Tibial nerve (tissue), 4 donors: ENCODE measurements around the gene GGTA1. TPM values are rescaled to one million over a fixed set of nuclear protein-coding genes. Genes with fewer than 3 reads are reported as not detected.
A peak's percentile ranks its signal among the peaks of the same experiment; 100 is the strongest.

Experiments
- DNase-seq, 2 donors: peaks; one replicate each; pipeline ENCODE4 v3.0.0-alpha.2; 2019; ENCODE audit warnings: low spot score in 2 of 2
- H3K27ac ChIP-seq, 4 donors: fragments of 200-600 bp; sonication (generic) in 3 of 4; one replicate each; pipeline ENCODE4 v1.5.1; 2017 to 2019; ENCODE audit warnings: mild to moderate bottlenecking in 1 of 4
- H3K27me3 ChIP-seq, 2 donors: fragments of 200-600 bp; sonication (generic) in 1 of 2; one replicate each; pipeline versions ENCODE4 v1.5.1 to v1.6.0; 2017 to 2019
- H3K36me3 ChIP-seq, 3 donors: fragments of 200-600 bp; sonication (generic); one replicate each; pipeline ENCODE4 v1.5.1; 2018 to 2019
- H3K4me1 ChIP-seq, 4 donors: fragments of 200-600 bp; sonication (generic) in 3 of 4; one replicate each; pipeline ENCODE4 v1.5.1; 2017 to 2019
- H3K4me3 ChIP-seq, 4 donors: fragments of 200-600 bp; sonication (generic) in 3 of 4; one replicate each; pipeline ENCODE4 v1.5.1; 2017 to 2019; ENCODE audit warnings: mild to moderate bottlenecking in 1 of 4, moderate library complexity in 1 of 4
- H3K9me3 ChIP-seq, 4 donors: fragments of 200-600 bp; sonication (generic) in 3 of 4; one replicate each; pipeline ENCODE4 v1.5.1; 2017 to 2019
- EP300 ChIP-seq, 2 donors: sonication (generic); formaldehyde crosslinking; IDR thresholded peaks; one replicate each; pipeline ENCODE4 v1.6.1; 2017; ENCODE audit warnings: antibody characterized with exemption in 2 of 2, mild to moderate bottlenecking in 1 of 2
- POLR2A ChIP-seq, 2 donors: fragments of 450-650 bp; IDR thresholded peaks; one replicate each; pipeline ENCODE4 v1.6.1; 2017; ENCODE audit warnings: antibody characterized with exemption in 2 of 2, mild to moderate bottlenecking in 2 of 2, moderate library complexity in 2 of 2
- WGBS, 2 donors: methylation state at CpG; one replicate each; pipeline ENCODE4 v1.1.5; 2018; 5-methylcytosine and 5-hydroxymethylcytosine counted together
- total RNA-seq, 4 donors: library from RNA; depleted of rRNA; stranded (reverse); fragments of >200 nt; gene quantifications; one replicate each; pipeline ENCODE4 v1.1.0, GENCODE V29; 2016
- TF ChIP-seq, protein P1 (sequence below), 5 experiments: fragments of 200-600 bp in 3 of 5; fragments of 450-650 bp in 2 of 5; sonication (generic) in 3 of 5; IDR thresholded peaks; one replicate each; pipeline ENCODE4 v1.5.1; 2016 to 2019; ENCODE audit warnings: antibody characterized with exemption in 5 of 5, mild to moderate bottlenecking in 3 of 5, moderate library complexity in 2 of 5

Gene GGTA1
- total RNA-seq, 4 donors from 2014 or later, result 6.5 to 15.5 (median 10.3) TPM

DNA sequence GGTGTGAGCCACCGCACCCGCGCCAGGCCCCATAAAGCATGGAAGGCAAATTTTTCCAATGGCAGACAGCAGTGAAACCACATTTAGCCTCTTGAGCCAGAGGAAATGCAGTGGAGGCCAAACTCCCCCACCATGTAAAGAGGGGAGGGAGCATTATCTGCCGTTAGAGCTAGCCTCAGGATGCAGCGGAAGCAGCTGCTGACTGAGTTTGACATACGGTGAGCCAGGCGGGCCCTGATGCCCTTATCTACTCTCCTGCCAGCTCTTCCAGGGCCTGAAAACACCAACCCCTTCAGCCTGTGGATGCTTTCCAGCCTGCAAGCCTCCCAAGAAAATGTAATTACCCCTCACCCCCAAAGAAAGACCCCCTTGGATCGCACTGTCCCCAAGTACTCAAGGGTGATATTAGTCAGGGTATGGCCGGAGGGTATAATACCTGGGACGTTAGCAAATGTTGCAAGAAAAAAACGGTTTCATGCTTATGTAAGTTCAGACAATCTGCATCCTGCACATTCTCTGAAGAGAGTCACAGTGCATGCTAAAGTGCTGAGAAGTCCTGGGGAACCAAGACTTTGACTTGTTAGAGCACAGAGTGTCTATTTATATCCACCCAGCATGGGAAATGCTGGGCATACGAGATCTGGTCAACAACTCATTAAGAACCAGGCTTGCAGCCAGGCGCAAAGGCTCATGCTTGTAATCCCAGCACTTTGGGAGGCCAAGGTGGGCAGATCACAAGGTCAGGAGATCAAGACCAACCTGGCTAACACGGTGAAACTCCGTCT, 11.3 kb upstream of the GGTA1 start:
- Histone ChIP-seq H3K4me1 (no peaks in the 10 kb centered on the region), H3K4me3 (no peak overlapping the region), H3K27me3 (no peaks in the 10 kb centered on the region), H3K27ac (no peak overlapping the region), H3K36me3 (no peaks in the 10 kb centered on the region), H3K9me3 (no peaks in the 10 kb centered on the region)
- 67 to 73% methylated on average over 15 of the region's 15 CpGs for WGBS, 2 donors
- no peak for DNase-seq
- no peak for TF ChIP-seq EP300 (IDR thresholded peaks at IDR 0.05)
- TF ChIP-seq POLR2A (IDR thresholded peaks at IDR 0.05), result no peak
- TF ChIP-seq, protein P1, sequence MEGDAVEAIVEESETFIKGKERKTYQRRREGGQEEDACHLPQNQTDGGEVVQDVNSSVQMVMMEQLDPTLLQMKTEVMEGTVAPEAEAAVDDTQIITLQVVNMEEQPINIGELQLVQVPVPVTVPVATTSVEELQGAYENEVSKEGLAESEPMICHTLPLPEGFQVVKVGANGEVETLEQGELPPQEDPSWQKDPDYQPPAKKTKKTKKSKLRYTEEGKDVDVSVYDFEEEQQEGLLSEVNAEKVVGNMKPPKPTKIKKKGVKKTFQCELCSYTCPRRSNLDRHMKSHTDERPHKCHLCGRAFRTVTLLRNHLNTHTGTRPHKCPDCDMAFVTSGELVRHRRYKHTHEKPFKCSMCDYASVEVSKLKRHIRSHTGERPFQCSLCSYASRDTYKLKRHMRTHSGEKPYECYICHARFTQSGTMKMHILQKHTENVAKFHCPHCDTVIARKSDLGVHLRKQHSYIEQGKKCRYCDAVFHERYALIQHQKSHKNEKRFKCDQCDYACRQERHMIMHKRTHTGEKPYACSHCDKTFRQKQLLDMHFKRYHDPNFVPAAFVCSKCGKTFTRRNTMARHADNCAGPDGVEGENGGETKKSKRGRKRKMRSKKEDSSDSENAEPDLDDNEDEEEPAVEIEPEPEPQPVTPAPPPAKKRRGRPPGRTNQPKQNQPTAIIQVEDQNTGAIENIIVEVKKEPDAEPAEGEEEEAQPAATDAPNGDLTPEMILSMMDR (IDR thresholded peaks at IDR 0.05), result no peak

DNA sequence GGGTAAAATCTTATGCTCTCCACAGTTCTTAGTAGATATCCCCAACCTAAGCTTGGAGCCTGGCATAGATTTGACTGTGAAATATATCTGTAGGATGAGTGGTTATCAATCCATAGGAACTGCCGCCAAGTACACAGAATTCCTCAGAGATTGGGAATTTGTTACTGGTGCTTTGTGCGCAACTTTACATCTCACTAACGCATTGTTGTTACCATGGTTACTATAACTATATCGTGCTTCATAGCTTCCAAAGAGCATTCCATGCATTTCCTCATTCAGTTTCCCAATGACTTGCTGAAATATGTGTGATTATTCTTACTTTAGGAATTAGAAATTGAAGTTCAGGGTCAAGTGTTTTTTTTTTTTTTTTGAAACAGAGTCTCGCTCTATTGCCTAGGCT, 9.5 kb upstream of the GGTA1 start:
- H3K4me3 ChIP-seq, result no peak overlapping the region
- H3K27me3 ChIP-seq, result no peaks in the 10 kb centered on the region
- 83 to 91% methylated on average over 5 of the region's 5 CpGs for WGBS, 2 donors
- no peak for DNase-seq
- no peaks in the 10 kb centered on the region for H3K4me1 ChIP-seq
- no peaks in the 10 kb centered on the region for H3K9me3 ChIP-seq
- no peak overlapping the region for H3K27ac ChIP-seq
- no peaks in the 10 kb centered on the region for H3K36me3 ChIP-seq
- TF ChIP-seq EP300 (IDR thresholded peaks at IDR 0.05), result no peak
- TF ChIP-seq POLR2A (IDR thresholded peaks at IDR 0.05), result no peak
- TF ChIP-seq, protein P1 (IDR thresholded peaks at IDR 0.05), result no peak

DNA sequence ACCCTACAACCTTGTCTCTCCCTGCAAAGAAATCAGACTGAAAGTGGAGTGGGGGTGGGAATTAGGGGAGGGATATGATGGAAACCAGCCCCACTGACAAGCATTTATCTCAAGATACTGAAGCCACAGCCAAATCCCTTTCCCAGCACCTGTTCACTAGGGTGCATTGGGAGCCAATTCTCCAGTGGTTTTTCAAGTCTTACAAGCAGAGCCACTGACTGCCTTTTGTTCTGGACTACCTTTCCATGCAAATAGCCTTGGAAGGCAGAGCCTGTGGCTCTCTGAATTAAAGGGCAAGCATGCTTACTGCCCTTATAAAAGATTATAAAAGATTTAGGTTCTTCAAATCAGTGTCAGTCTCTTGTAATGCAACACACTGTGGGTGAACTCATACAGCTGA, 8.8 kb upstream of the GGTA1 start:
- DNase-seq, result no peak
- no peaks in the 10 kb centered on the region for H3K27me3 ChIP-seq
- H3K36me3 ChIP-seq, result no peaks in the 10 kb centered on the region
- TF ChIP-seq, protein P1 (IDR thresholded peaks at IDR 0.05), result no peak
- no peak for TF ChIP-seq POLR2A (IDR thresholded peaks at IDR 0.05)
- no peaks in the 10 kb centered on the region for H3K9me3 ChIP-seq
- no peak overlapping the region for H3K4me3 ChIP-seq
- H3K27ac ChIP-seq, result no peak overlapping the region
- no peaks in the 10 kb centered on the region for H3K4me1 ChIP-seq

DNA sequence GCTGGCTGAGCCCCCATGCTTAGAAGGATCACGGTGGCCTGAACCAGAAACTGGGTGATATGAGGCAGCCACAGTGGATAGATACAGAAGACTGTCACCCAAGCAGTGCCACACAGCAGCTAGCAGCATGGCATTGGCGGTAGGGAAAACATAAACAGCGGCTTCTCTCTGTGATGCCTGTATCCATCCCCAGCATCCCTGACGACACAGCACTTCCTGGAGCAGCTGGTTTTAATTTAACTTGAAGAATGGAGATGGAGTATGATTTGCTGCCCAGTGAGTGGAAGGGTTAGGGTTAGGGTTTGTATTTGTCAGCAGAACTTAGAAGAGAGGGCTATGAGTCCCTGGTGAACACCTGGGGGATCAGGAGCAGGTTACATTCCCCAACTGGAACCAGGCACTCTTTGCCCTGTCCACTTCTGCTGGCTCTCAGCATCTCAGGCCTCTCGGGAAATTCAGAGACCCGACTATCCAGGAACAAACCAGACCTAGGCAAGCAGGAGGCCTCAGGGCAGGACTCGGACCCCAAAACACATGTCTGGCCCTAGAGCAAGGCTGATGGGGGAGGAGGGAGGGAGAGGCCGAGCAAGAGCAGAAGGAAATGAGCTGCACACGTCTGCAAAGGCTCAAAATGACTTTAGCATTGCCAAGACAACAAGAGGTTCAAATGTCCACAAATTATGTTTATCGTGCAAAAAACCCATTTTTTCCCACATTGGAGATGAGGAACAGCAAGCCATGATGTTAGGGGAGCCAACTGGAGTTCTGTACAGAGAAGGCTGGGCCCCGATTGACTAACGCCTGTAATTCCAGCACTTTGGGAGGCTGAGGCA, 6.5 kb upstream of the GGTA1 start:
- H3K36me3 ChIP-seq, result no peaks in the 10 kb centered on the region
- H3K27ac ChIP-seq, result no peak overlapping the region
- H3K27me3 ChIP-seq, result no peaks in the 10 kb centered on the region
- no peak overlapping the region for H3K4me3 ChIP-seq
- no peaks in the 10 kb centered on the region for H3K9me3 ChIP-seq
- WGBS, 2 donors, result 58 to 64% methylated on average over 12 of the region's 12 CpGs
- H3K4me1 ChIP-seq, result no peaks in the 10 kb centered on the region
- DNase-seq, result no peak
- no peak for TF ChIP-seq EP300 (IDR thresholded peaks at IDR 0.05)
- TF ChIP-seq, protein P1 (IDR thresholded peaks at IDR 0.05), result no peak
- no peak for TF ChIP-seq POLR2A (IDR thresholded peaks at IDR 0.05)

DNA sequence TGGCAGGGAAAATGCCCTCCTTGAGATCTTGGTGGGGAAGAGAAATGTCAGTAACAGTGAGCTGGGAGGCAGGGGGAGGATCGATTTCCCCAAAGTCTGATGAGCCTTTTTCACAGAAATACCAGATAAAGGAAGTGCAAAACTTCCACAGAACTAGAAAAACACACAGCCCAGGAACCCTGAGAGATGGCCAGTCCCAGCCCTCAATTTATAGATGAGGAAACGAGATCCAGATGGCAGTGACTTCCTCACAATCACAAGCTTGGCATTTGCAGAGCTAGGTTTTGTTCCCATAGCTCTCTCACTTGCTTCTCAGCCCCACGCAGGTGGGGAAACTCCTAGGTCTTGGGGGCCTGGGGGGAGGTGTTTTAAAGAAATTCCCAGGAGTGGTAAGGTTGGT, 3.8 kb upstream of the GGTA1 start:
- Histone ChIP-seq H3K36me3 (no peaks in the 10 kb centered on the region), H3K27me3 (peaks cover 0 to 23% of the 10 kb centered on the region in 2 donors), H3K4me3 (no peak overlapping the region), H3K27ac (peak overlapping the region in 1 of 4 donors; percentile 43), H3K4me1 (peaks cover 0 to 24% (median 15%) of the 10 kb centered on the region in 4 donors), H3K9me3 (no peaks in the 10 kb centered on the region)
- 57 to 59% methylated on average over 3 of the region's 3 CpGs for WGBS, 2 donors
- no peak for DNase-seq
- TF ChIP-seq, protein P1 (IDR thresholded peaks at IDR 0.05), result no peak
- TF ChIP-seq POLR2A (IDR thresholded peaks at IDR 0.05) (no peak), EP300 (IDR thresholded peaks at IDR 0.05) (no peak)
